DOHH2 (cell line): ENCODE data around the gene UTP11.
"Not testable (repeated sequence)": the region's sequence is repeated elsewhere in the genome, so short reads cannot be mapped to it uniquely, and the experiment has no call there.

ENCODE experiments used
- H3F3A ChIP-seq: fragments of 200-600 bp; sonication (generic), shearing (Covaris generic); 2 replicates; pipeline ENCODE4 v1.6.0; 2016; ENCODE audit warnings: antibody characterized with exemption, mild to moderate bottlenecking; ENCODE audit not compliant: control insufficient read depth, insufficient read depth
- H3K27ac ChIP-seq: fragments of 200-600 bp; sonication (generic); 2 replicates; pipeline ENCODE4 v1.5.1; 2014; ENCODE audit warnings: low read depth, mild to moderate bottlenecking, low read length, moderate library complexity
- H3K27me3 ChIP-seq: fragments of 200-600 bp; sonication (generic); 2 replicates; pipeline ENCODE4 v1.6.1; 2014; ENCODE audit warnings: mild to moderate bottlenecking, low read length, mixed read lengths; ENCODE audit not compliant: control insufficient read depth
- H3K36me3 ChIP-seq: fragments of 200-600 bp; sonication (generic); 2 replicates; pipeline ENCODE4 v1.6.1; 2014; ENCODE audit warnings: mild to moderate bottlenecking, low read length, moderate library complexity, mixed read lengths; ENCODE audit not compliant: control insufficient read depth
- H3K4me1 ChIP-seq: fragments of 200-600 bp; sonication (generic); 2 replicates; pipeline ENCODE4 v1.6.1; 2014; ENCODE audit warnings: mild to moderate bottlenecking, low read length, mixed read lengths; ENCODE audit not compliant: control insufficient read depth
- H3K4me2 ChIP-seq: fragments of 200-600 bp; sonication (generic); 2 replicates; pipeline ENCODE4 v1.6.0; 2014; ENCODE audit warnings: mild to moderate bottlenecking, low read length, moderate library complexity
- H3K4me3 ChIP-seq: fragments of 200-600 bp; sonication (generic); 2 replicates; pipeline ENCODE4 v1.5.1; 2014; ENCODE audit warnings: mild to moderate bottlenecking, low read length, mixed read lengths
- H3K79me2 ChIP-seq: fragments of 200-600 bp; sonication (generic); 2 replicates; pipeline ENCODE4 v1.6.1; 2014; ENCODE audit warnings: mild to moderate bottlenecking, low read length, mixed read lengths; ENCODE audit not compliant: control insufficient read depth
- H3K9me2 ChIP-seq: fragments of 200-600 bp; sonication (generic); replicated peaks from 2 replicates; pipeline ENCODE4 v1.6.1; 2014; ENCODE audit warnings: mild to moderate bottlenecking, low read length, mixed read lengths; ENCODE audit not compliant: control insufficient read depth
- H3K9me3 ChIP-seq: fragments of 200-600 bp; sonication (generic); 2 replicates; pipeline ENCODE4 v1.6.1; 2014; ENCODE audit warnings: antibody characterized with exemption, low read length, mixed read lengths; ENCODE audit not compliant: control insufficient read depth, insufficient read depth
- H4K20me1 ChIP-seq: fragments of 200-600 bp; sonication (generic); 2 replicates; pipeline ENCODE4 v1.6.0; 2014; ENCODE audit warnings: low read depth, mild to moderate bottlenecking, antibody characterized with exemption, low read length, moderate library complexity; ENCODE audit not compliant: control insufficient read depth, insufficient read depth
- EZH2phosphoT487 ChIP-seq: fragments of 200-600 bp; sonication (generic); IDR thresholded peaks from 2 replicates; pipeline ENCODE4 v1.6.1; 2017; ENCODE audit warnings: borderline replicate concordance, mild to moderate bottlenecking, antibody characterized with exemption, low read length, moderate library complexity, mixed read lengths
- TF ChIP-seq, protein P1 (sequence below): fragments of 200-600 bp; sonication (generic); IDR thresholded peaks from one replicate; pipeline ENCODE4 v1.5.1; 2014; ENCODE audit warnings: antibody characterized with exemption, mild to moderate bottlenecking, low read depth, low read length; ENCODE audit not compliant: poor library complexity, severe bottlenecking

Gene UTP11

DNA sequence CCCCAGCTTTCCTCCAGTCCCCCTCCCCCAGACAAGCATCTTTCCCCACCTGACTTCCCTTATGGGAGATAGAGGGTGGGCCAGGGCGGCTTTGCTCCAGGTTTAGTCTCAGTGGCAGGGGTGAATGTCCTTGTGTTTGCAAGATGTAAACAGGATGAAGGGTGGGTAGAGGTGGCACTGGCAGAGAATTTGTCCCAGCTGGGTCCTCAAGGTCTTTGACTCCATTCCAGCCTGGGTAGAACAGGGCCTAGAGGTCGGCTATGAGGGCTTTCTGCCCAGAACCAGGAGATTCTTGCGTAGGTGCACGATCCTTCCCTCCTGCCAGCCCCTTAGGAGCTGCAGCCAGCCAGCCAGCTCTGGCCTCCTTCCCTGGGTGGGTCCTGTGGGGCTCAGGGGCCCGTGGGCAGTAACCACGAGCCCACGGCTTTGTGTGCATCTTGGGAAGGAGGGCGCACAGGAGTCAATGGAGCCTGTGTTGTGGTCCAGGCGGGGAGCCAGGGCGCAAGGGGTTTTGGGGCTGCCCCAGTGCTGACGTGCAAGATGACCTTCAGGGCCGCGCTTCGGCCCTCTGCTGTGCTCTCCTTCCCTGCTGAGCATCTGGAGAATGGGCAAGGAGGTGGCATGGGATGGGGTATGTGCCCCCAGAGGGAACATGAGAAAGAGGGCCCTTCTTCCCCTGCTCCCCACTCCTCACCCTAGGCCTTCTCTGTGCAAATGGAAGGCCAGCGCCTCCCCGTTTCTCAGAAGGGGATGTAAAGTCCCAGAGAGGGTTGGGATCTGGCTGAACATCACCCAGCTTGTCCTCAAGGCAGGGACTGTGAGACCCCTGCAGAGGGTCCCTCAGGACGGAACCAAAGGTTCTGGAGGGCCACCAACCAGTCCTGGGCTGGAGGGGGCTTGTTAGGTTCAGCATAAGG is 18.3 kb downstream of the UTP11 start:
- Histone ChIP-seq H3K4me2 (no peak overlapping the region), H4K20me1 (no peaks in the 10 kb centered on the region), H3K79me2 (no peaks in the 10 kb centered on the region), H3K36me3 (peaks cover 5% of the 10 kb centered on the region), H3K4me1 (peaks cover 8% of the 10 kb centered on the region), H3F3A (no peaks in the 10 kb centered on the region; the same call in 1 of the 2 replicates), H3K9me2 (no peaks in the 10 kb centered on the region), H3K4me3 (no peak overlapping the region), H3K27ac (no peak overlapping the region), H3K27me3 (peaks cover 20% of the 10 kb centered on the region; the same call in 1 of the 2 replicates), H3K9me3 (no peaks in the 10 kb centered on the region)
- TF ChIP-seq, protein P1, sequence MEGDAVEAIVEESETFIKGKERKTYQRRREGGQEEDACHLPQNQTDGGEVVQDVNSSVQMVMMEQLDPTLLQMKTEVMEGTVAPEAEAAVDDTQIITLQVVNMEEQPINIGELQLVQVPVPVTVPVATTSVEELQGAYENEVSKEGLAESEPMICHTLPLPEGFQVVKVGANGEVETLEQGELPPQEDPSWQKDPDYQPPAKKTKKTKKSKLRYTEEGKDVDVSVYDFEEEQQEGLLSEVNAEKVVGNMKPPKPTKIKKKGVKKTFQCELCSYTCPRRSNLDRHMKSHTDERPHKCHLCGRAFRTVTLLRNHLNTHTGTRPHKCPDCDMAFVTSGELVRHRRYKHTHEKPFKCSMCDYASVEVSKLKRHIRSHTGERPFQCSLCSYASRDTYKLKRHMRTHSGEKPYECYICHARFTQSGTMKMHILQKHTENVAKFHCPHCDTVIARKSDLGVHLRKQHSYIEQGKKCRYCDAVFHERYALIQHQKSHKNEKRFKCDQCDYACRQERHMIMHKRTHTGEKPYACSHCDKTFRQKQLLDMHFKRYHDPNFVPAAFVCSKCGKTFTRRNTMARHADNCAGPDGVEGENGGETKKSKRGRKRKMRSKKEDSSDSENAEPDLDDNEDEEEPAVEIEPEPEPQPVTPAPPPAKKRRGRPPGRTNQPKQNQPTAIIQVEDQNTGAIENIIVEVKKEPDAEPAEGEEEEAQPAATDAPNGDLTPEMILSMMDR, result no peak
- TF ChIP-seq EZH2phosphoT487, result no peak

DNA sequence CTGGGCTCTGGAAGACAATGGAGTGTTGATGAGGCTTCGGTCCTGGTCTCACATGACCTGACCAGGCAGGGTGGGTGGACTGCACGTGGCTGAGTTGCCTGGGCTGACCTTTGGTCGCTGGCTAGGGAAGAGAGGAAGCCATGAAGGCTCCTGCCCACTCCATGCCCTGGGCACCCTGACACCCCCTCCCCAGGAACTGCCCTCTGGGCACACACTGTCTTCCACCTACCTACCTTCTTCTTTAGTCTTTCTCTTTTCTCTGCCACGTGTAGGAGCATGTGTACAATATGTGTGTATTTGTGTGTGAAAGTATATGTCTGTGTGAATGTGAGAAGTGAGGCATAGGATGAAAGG is 19.0 kb downstream of the UTP11 start:
- H3K4me3 ChIP-seq, result no peak overlapping the region
- no peaks in the 10 kb centered on the region for H4K20me1 ChIP-seq
- no peaks in the 10 kb centered on the region for H3K9me3 ChIP-seq
- no peak overlapping the region for H3K4me2 ChIP-seq
- H3K27ac ChIP-seq, result no peak overlapping the region
- H3K27me3 ChIP-seq, result peaks cover 20% of the 10 kb centered on the region; the same call in 1 of the 2 replicates
- no peaks in the 10 kb centered on the region for H3K9me2 ChIP-seq
- H3K36me3 ChIP-seq, result no peaks in the 10 kb centered on the region
- no peaks in the 10 kb centered on the region; the same call in 1 of the 2 replicates for H3F3A ChIP-seq
- H3K4me1 ChIP-seq, result peaks cover 8% of the 10 kb centered on the region
- TF ChIP-seq, protein P1, result no peak
- TF ChIP-seq EZH2phosphoT487, result no peak
- H3K79me2 ChIP-seq, result no peaks in the 10 kb centered on the region

DNA sequence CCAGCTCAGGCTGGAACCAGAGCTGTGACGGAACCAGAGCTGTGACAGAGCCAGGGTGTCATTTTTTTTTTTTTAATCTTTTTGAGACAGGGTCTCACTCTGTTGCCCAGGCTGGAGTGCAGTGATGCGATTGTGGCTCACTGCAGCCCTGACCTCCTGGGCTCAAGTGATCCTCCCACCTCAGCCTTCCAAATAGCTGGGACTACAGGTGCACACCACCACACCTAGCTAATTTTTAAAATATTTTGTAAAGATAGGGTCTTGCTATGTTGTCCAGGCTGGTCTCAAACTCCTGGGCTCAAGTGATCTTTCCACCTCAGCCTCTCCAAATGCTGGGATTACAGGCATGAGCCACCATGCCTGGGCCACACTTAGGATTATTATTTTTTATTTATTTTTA is 20.5 kb downstream of the UTP11 start:
- peaks cover 20% of the 10 kb centered on the region; the same call in 1 of the 2 replicates for H3K27me3 ChIP-seq
- not testable (repeated sequence) for H3K4me2 ChIP-seq, H4K20me1 ChIP-seq, H3K9me3 ChIP-seq, H3K27ac ChIP-seq, H3K9me2 ChIP-seq, H3K36me3 ChIP-seq, H3F3A ChIP-seq, H3K4me3 ChIP-seq, H3K79me2 ChIP-seq, H3K4me1 ChIP-seq

DNA sequence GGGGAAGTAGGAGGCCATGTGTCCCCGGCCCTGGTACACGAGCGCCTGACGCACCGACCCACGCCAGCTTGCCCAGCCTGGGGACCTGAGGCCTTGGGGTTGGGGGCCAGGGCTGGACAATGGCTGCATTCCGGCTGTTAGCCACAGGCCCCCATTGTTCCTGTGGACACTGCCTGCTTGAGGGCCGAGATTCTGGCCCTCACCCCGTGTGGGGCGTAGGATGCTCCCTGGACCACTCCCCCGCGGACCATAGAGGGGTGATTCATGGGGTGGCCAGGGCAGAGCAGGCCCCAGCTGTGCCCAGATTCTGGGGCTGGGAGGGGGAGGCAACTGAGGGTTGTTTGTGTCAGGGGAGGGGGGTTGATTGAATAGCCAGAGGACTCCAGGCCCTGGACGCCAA is 22.3 kb downstream of the UTP11 start:
- no peaks in the 10 kb centered on the region for H3K79me2 ChIP-seq
- peaks cover 22% of the 10 kb centered on the region; the same call in 1 of the 2 replicates for H3K27me3 ChIP-seq
- H3K4me2 ChIP-seq, result no peak overlapping the region
- no peaks in the 10 kb centered on the region for H3F3A ChIP-seq
- H3K9me3 ChIP-seq, result no peaks in the 10 kb centered on the region
- no peak overlapping the region for H3K4me3 ChIP-seq
- no peaks in the 10 kb centered on the region for H3K36me3 ChIP-seq
- no peaks in the 10 kb centered on the region for H4K20me1 ChIP-seq
- no peaks in the 10 kb centered on the region for H3K9me2 ChIP-seq
- TF ChIP-seq, protein P1, result no peak
- H3K27ac ChIP-seq, result no peak overlapping the region
- H3K4me1 ChIP-seq, result peaks cover 4% of the 10 kb centered on the region
